GM18867 (cell line): ENCODE measurements around the gene EFCAB8.
"Not testable (repeated sequence)": the region's sequence is repeated elsewhere in the genome, so short reads cannot be mapped to it uniquely, and the experiment has no call there.

Experiments
- ATAC-seq: cut with Tn5 transposase; IDR thresholded peaks from one replicate; pipeline ENCODE4 v1.9.1; 2021; ENCODE audit warnings: mild to moderate bottlenecking, moderate library complexity; ENCODE audit not compliant: unreplicated experiment

EFCAB8 gene

DNA sequence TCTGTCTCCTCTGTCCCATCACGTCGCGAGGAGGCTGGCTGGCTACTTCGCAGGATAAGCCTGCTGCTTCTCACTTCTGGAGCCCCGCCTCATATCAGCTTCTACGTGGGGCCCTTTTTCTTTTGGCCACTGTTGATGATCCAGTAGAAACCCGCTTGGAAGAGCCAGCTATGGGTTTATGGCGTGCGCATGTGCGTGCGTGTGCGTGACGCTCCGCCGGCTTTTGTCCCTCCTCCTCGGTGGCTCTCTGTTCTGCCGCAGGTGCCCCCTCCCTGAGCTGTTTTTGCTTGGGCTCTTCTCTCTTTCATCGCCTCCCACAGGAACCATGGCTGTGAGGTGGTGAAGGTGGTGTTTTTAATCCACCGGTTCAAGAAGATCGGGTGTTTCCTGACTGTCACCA, 26.5 kb downstream of the EFCAB8 start:
- ATAC-seq, result no peak

DNA sequence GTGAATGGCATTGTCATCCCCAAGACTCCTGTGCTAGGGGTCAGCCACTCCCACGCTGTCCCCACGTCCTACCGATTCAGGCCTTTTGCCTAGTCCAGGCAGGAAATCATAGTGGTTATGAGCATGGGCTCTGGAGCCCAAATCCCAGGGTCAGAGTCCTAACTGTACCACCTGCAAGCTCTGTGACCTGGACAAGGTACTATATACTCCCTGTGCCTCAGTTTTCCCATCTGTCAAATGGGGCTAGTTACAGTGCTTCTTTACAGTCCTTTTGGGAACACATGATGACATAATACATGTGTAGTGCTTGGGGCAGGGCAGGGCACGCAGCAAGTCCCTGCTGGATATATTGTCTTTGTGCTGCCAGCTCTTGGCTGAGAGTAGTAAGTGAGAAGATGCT, 27.2 kb downstream of the EFCAB8 start:
- ATAC-seq, result no peak

DNA sequence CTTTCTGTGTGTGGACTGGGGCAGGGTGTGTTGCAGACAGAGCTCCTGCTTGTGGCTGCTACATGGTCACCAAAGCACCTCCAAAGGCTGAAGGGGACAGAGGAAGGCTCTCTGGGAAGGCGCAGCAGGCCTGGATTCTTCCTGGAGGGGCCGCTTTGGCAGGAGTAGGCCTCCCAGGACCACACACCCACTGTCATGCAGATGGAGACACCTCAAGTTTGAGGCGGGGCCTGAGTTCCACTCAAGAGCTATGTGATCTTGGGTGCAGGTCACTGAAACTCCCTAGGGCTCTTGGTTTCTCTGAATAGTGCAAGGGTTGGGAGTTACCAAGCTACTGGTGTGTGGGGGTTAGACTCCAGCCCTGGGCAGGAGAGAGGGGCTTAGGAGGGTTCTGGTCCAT, 27.9 kb downstream of the EFCAB8 start:
- no peak for ATAC-seq

DNA sequence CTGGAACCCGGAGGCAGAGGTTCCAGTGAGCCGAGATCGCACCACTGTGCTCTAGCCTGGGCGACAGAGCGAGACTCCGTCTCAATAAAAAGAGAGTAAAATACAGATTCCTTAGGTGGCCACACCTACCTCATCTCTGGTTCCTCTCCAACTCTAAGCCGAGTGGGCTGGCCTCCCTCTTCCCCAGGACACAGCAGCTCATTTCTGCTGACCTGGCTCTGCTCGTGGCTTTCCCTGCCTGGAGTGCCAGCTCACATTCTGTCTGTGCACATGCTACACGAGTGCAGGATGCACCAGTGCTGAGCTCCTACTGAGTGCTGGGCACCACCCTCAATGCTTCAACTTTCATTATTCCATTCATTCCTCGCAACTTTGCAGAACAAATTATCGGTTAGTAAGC, 28.8 kb downstream of the EFCAB8 start:
- no peak for ATAC-seq

DNA sequence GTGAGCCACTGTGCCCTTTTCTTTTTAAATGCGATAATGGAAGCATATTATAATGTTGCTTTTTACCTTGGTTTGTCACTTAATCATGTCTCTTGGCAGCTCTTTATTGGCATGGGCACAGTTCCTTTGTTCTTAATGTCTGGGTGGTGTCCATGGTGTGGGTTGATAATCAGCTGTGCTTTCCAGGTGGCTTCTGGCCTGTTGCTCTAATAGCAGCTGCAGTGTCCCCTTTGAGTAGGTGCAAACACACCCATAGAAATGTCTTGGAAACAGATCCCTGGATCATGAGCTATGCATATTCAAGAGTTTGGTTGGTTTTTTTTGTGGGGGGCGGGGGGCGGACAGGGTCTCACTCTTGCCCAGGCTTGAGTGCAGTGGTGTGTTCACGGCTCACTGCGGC, 29.9 kb downstream of the EFCAB8 start:
- no peak for ATAC-seq

DNA sequence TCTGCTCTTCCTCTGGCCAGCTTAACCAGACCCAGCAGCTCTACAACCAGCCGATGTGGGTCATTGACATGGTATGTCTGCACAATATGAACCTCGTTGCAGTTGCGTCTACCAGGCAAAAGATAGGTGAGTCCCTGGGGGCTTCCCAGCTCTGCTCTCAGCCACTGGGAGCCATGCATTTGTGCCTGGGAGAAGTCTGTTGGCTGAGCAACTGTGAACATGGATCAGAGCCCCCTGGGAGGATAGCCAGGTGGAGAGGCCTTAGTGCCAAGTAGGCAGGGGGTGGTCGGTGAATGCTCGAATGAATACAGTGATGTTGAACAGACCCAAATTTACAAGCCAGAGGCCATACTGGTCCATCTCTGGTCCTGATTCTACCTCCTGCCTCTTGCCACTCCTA, 30.6 kb downstream of the EFCAB8 start:
- no peak for ATAC-seq

DNA sequence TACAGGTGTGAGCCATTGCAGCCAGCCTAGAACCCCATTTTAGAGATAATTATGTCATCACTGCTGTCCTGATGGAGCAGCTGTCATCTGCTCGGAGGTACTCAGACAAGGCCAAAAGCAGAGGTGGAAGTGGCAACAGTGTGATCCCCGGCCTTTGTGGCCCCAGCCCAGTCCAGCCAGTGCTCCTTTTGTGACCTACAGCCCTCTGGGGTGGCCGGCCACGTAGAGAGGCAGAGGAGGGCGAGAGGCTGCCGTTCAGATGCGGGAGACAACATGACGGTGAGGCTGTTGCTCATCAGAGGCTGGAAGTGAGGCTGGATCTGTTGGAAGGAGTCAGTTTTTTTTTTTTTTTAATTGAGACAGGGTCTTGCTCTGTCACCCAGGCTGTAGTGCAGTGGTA, 32.8 kb downstream of the EFCAB8 start:
- ATAC-seq, result no peak

DNA sequence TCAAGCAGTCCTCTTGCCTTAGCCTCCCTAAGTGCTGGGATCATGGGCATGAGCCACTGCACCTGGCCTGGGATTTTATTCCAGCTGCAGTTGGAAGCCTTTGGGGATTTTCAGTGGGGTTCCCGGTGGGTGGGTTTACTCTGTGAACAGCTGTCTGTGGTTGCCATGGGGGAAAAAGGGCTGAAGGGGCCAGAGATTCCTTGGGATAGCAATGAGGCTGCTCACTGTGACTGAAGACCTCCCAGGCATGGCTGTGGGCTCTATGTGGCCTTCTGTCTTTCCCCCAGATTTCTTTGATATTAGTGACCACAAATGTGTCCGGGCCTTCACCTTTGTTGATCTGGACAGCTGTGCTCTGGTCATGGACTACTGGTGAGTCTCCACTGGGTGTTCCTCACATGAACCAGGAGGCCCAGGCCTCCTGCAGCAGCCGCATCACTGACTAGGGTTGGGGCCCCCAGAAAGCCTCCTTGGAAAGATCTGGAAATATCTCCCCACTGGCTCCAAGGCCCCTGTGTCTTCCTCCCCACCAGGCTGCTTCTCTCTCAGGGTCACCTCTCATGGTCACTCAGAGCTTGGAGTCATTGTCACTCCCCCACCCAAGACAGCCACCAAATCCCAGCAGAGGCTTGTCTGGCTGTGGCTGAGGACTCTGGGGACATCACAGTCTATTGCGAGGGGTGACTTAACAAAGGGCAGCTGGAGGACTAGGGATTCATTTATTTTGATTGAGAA, 33.4 kb downstream of the EFCAB8 start:
- no peak for ATAC-seq

DNA sequence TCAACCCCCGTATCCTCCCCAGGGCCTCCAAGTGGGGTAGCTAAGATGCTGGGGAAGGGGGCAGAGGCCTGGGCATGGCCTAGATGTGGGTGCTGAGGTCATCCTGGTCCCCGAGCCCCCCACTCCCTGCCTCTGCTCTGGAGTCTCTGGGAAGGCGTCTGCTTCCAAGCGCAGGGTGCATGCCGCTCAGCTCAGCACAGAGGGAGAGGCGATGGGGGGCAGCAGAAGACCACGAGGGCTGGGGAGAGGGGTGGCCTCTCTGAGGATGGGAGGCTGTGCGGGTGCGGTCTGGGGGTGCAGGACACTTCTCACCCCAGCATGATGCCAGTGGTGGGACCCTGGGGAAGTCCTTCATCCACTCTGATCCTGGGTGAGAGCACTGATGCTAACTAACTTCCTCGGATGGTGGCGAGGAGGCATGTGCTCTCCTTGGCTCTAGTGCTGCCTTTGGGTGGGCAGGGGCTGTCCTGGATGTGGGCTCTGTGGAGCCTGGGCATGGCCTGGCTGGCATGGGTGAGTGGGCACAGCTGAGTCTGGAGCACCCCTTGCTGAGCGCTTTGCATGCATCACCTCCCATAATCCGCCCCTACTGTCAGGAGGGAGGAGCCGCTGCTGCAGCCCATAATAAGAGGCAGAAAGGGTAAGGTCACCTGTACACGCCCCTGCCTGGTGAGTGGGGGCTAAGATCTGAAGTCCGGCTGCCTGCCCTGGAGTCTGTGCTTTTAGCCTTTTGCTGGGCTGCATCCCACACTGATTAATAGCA, 34.7 kb downstream of the EFCAB8 start:
- no peak for ATAC-seq

DNA sequence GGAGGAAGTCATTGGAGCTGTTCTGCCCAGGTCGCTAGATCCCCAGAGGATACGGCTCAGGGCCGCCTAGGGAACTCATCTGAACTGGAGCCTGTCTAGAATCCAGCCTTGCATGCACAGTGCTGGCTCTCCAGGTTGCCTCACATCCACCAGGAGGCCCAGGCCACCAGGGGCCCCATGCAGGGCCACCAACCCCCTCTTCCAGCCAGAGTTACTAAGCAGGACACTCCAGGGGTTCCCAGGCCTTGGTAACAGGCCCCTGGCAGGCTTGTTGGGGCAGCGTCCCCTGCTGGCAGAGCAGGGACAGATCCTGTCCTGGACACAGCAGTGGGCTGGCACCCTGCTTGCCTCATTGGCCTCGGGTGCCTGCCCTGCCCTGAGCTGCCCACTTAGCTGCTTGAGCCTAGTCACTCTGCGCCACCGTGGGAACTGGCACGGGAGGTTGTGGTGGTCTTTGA, 35.3 kb downstream of the EFCAB8 start:
- ATAC-seq, result no peak

DNA sequence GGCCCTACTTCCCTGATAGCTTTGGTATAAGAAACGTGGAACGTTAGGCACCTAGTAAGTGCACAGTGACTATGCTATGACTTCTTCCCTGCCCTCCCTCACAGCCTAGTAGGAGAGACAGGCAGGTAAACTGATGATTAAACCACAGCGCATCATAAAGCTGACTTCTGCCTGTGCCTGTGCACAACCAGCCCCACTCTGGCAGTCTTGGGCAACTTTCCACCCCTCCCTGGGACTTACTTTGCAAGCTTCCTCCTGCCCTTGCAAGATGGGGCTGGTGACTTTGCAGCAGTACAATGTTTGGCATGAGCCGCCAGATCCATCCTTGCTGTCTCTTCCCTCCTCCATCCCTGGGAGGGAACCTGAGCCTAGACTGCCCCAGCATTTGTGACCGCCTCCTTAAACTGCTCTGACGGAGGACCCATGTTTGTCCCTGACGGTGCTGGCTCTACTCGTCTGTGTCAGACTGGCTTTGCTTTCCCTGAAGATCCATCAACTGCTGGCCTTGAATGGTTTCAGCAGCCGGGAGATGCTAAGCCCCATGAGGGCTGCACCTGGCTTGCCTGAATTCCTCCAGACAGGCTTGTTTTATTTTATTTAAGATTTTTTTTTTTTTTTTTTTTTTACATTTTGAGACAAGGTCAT, 36.1 kb downstream of the EFCAB8 start:
- ATAC-seq, result no peak

DNA sequence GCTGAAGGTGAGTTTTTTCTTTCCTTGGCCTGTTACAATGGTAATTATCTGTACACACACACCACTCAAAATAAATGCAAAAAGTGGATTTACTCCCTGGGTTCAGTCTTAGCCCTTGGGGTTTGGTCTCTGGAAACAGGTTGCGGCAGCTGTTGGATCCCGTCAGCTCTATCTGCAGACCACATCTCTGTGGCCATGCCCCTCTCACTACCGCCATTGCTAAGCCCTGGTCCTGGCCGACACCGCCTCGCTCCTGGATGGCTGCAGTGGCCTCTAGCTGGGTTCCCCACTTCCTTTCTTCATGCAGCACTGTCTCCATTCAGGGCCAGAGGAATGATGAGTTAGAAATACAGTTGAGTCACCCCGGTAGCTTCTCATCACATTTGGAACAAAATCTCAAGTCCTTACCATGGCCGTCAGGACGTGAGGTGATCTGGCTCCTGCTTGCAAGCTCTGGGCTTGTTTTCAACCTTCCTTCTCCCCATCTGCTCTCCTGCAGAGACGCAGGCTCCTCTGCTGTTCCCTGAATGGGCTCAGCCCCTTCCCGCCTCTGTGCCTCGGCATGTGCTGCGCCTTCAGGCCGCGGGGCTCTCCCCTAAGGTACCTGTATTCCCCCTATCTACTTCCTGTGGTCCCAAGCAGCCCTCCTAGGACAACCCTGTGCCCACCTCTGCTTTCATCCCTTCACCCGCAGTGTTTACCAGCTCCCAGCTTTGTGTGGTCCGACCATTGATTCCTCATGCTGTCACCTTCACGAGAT, 38.0 kb downstream of the EFCAB8 start:
- ATAC-seq, result no peak

DNA sequence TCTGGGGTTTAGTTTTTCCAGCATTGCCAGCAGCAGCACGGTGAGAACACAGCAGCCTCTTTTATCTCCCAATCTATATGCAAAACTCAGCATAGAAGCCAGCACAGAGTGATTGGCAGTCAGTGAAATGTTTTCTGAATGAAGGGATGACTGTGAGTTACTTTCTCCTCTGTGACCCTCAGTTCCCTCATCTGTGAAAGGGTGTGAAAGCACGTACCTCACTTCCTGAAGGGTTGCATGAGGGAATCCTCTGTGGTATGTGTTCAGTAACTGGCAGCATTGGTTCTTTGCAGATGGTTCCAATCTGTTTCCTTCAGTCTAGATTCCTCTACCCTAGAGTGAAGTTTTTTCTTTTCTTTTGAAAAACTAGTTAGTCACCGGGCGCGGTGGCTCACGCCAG, 40.0 kb downstream of the EFCAB8 start:
- no peak for ATAC-seq

DNA sequence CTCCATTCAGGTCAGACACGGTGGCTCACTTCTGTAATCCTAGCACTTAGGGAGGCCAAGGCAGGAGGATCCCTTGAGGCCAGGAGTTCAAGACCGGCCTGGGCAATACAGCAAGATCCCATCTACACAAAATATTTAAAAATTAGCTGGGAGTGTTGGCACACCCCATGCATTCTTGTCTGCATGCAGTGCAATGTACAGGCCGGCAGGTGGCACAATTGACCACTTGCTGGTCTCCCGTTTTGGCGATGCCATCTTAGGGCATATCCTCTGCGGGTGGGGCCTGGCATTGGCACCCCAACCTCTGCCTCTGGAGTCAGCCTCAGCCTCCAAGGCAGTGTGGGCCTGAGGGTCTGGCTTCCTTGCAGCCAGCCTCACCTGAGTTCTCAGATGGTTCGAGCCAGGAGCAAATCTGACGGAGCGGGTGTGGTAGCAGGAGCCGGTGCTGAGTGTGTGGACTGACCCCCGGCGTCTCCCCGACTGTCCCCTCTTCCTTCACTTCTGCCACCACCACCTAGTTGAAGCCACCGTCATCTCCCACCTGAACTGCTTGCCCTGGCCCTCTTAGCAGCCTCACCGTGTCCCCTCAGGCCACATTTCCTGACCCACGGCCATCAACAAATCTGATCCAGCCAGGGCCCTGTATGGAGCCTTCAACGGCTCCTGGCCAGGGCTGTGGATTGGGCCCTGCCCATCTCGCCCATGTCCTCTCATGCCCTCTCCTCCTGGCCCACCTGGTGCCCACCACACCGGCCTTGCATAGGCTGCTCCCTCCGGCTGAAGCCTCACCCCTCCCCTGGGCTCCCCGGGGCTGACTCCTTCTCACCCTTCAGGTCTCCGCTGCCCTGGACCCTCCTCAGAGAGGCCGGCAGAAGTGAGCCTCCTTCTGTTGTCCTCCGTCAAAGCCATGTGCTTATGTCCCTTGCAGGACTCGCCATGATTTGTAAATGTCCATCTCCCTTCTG, 44.0 kb downstream of the EFCAB8 start:
- no peak for ATAC-seq

DNA sequence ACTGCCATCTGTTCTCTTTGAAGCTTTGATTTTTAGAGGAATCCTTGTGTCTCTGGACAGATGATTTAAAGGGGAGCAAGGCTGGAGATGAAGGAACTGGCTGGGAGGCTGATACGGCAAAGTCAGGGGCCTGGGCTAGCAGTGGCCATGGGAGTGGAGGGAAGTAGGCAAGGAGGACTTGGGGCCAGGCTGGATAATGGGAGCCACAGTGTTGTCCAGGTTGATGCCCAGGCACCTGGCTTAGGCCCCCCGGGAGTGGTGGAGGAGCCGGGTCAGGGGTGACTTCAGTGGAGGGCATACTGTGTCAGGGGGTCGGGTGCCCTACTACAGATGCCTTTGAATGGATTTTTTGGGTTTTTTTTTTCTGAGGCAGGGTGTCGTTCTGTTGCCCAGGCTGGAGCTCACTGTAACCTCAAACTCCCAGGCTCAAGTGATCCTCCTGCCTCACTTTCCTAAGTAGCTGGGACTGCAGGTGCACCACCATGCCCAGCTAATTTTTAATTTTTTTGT, 45.0 kb downstream of the EFCAB8 start:
- ATAC-seq, result no peak

DNA sequence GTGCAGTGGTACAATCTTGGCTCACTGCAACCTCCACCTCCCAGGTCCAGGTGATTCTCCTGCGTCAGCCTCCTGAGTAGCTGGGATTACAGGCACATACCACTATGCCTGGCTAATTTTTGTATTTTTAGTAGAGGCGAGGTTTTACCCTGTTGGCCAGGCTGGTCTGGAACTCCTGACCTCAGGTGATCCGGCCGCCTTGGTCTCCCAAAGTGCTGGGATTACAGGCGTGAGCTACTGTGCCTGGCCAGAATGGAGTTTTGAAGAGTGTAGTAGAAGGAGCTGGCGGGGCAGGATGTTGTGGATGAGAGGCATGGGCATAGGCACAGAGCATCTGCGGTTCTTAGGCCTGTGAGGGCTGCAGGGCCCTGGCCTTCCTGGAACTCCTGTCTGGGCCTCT, 46.0 kb downstream of the EFCAB8 start:
- ATAC-seq, result not testable (repeated sequence)

DNA sequence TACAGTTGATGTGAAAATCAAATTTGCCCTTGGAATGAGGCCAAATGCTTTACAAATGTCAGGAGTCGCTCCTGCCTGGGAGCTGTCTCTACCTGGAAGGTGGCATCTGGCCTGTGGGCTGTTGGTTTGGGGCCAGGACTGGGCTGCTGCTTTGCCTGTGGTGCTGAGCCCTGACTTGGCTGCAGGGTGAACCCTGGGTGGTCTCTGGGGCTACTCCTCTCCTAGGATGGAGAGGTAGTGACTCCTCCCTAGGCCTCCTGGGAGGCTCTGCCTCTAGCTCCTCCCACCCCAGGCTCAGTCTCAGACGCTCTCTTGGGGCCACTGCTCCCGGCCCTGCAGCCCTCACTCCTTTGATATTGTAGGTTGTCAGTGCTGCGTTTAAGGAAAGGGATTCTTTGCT, 47.5 kb downstream of the EFCAB8 start:
- ATAC-seq, result no peak

DNA sequence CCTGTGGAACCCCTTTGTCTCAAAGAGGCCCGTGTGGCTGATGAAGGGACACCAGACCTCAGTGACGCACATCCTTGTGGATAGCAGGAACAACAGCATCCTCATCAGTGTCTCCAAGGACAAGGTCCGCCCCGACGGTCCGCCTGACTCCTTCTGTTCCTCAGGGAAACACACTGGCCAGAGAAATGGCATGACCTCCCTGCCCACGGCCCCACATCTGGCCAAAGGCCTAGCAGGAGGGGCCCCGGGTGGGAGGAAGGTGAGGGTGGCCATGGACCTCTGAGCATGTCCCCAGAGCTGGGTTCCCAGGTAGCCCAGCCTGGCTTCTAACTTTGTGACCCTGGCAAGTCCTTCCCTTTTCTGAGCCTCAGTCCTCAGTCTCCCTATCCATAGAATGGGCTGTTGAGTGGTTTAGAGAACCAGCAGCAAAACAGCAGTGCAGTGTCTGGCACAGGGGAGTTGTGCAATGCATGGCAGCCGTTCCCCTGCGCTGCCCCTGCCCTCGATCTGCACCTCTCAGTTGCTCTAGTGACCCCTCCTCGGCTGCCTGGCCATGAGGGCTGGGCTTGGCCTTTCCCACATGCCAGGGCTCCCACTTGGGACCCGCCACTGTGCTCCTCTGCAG, 48.3 kb downstream of the EFCAB8 start:
- no peak for ATAC-seq

DNA sequence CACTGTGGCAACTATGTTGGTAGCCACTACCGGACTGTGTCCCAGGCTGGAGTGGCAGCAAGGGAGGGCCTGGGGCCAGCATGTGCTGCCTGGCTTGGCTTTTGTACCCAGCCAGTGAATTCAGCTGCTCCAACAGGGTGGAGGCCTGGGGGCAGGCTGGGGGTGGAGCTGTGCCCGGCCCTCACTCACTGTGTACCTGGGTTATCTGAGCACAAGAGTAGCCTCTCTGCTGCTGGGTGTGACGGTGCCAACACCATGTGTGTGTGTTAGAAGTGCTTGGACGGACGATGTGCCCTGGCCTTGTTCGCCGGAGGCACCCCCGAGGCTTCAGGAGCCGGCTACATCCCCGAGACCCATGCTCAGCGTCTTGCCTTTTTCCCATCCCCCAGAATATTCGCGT, 49.2 kb downstream of the EFCAB8 start:
- no peak for ATAC-seq
